ENCODE measurements around the gene PAQR3. TPM values are rescaled to one million over a fixed set of nuclear protein-coding genes. Genes with fewer than 3 reads are reported as not detected.

Gene PAQR3
- total RNA-seq, 2 donors from 2014 or later: 6.9 to 31.0 TPM

GRCh38 chr4:78904143-78904542 is 35.1 kb downstream of the PAQR3 start:
- intact Hi-C loops (cut with DNase I): no loop called here
- H3K4me1 ChIP-seq (replicated peaks): no peaks in the 10 kb centered on the region
- H3K36me3 ChIP-seq: no peaks in the 10 kb centered on the region
- TF ChIP-seq CTCF (IDR thresholded peaks at IDR 0.05) (no peak), POLR2AphosphoS5 (IDR thresholded peaks at IDR 0.05) (no peak), POLR2A (IDR thresholded peaks at IDR 0.05) (no peak)
- no peak overlapping the region for H3K4me3 ChIP-seq
- no peak for DNase-seq (ENCODE audit: low spot score)
- WGBS: 74% methylated on average over 1 of the region's 1 CpG
- no peaks in the 10 kb centered on the region for H3K27me3 ChIP-seq (replicated peaks; ENCODE audit: insufficient read depth)
- H3K27ac ChIP-seq: no peak overlapping the region
- H3K9me3 ChIP-seq: no peaks in the 10 kb centered on the region

GRCh38 chr4:78902298-78902697 is 36.9 kb downstream of the PAQR3 start:
- TF ChIP-seq POLR2A (IDR thresholded peaks at IDR 0.05) (no peak), POLR2AphosphoS5 (IDR thresholded peaks at IDR 0.05) (no peak), CTCF (IDR thresholded peaks at IDR 0.05) (no peak)
- no peaks in the 10 kb centered on the region for H3K27me3 ChIP-seq (replicated peaks; ENCODE audit: insufficient read depth)
- no peaks in the 10 kb centered on the region for H3K9me3 ChIP-seq
- no peak for DNase-seq (ENCODE audit: low spot score)
- H3K4me3 ChIP-seq: no peak overlapping the region
- intact Hi-C loops (cut with DNase I): no loop called here
- no peak overlapping the region for H3K27ac ChIP-seq
- no peaks in the 10 kb centered on the region for H3K4me1 ChIP-seq (replicated peaks)
- 86% methylated on average over 1 of the region's 1 CpG for WGBS
- H3K36me3 ChIP-seq: no peaks in the 10 kb centered on the region

- TF ChIP-seq POLR2AphosphoS5 (IDR thresholded peaks at IDR 0.05): no peak
- no peak for TF ChIP-seq CTCF (IDR thresholded peaks at IDR 0.05)
- no peak for TF ChIP-seq POLR2A (IDR thresholded peaks at IDR 0.05)
- 45% methylated on average over 2 of the region's 2 CpGs for WGBS
- H3K36me3 ChIP-seq: no peaks in the 10 kb centered on the region
- intact Hi-C loops (cut with DNase I): no loop called here
- no peak overlapping the region for H3K4me3 ChIP-seq
- H3K27ac ChIP-seq: no peak overlapping the region
- H3K9me3 ChIP-seq: no peaks in the 10 kb centered on the region
- H3K4me1 ChIP-seq (replicated peaks): no peaks in the 10 kb centered on the region
- no peak for DNase-seq (ENCODE audit: low spot score)
- H3K27me3 ChIP-seq (replicated peaks; ENCODE audit: insufficient read depth): no peaks in the 10 kb centered on the region
Measured at GRCh38 chr4:78901882-78902281, 37.4 kb downstream of the PAQR3 start.

GRCh38 chr4:78899302-78899701 is 39.9 kb downstream of the PAQR3 start:
- intact Hi-C loops (cut with DNase I): no loop called here
- no peaks in the 10 kb centered on the region for H3K9me3 ChIP-seq
- TF ChIP-seq CTCF (IDR thresholded peaks at IDR 0.05) (no peak), POLR2A (IDR thresholded peaks at IDR 0.05) (no peak), POLR2AphosphoS5 (IDR thresholded peaks at IDR 0.05) (no peak)
- no peak overlapping the region for H3K4me3 ChIP-seq
- H3K4me1 ChIP-seq (replicated peaks): no peaks in the 10 kb centered on the region
- H3K36me3 ChIP-seq: no peaks in the 10 kb centered on the region
- no peak overlapping the region for H3K27ac ChIP-seq
- H3K27me3 ChIP-seq (replicated peaks; ENCODE audit: insufficient read depth): no peaks in the 10 kb centered on the region
- DNase-seq (ENCODE audit: low spot score): no peak

DNA sequence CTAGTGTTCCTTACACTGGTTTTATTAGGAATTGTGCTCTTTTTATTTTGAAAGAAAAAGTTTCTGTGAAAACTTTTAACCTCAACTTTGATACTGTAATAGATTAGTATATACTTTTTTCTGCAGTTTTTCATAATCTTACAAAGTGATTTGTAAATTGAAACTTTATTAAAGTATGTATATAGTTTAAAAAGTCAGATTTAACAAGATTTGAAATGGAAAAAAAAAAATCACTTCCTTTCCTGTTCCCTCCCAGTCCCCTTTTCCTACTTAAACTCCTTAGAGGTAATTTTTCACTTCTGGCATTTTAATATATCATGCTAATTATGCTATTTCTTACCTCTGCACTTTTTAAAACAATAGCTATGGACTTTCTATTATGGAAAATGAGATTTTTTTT is 49.3 kb downstream of the PAQR3 start:
- intact Hi-C loops (cut with DNase I): no loop called here
- H3K4me3 ChIP-seq: no peak overlapping the region
- H3K27ac ChIP-seq: no peak overlapping the region
- no peak for TF ChIP-seq CTCF (IDR thresholded peaks at IDR 0.05)
- no peak for TF ChIP-seq POLR2AphosphoS5 (IDR thresholded peaks at IDR 0.05)
- TF ChIP-seq POLR2A (IDR thresholded peaks at IDR 0.05): no peak
- DNase-seq (ENCODE audit: low spot score): no peak
- no peaks in the 10 kb centered on the region for H3K4me1 ChIP-seq (replicated peaks)
- no peaks in the 10 kb centered on the region for H3K27me3 ChIP-seq (replicated peaks; ENCODE audit: insufficient read depth)
- no peaks in the 10 kb centered on the region for H3K9me3 ChIP-seq
- no peaks in the 10 kb centered on the region for H3K36me3 ChIP-seq

Data from prostate gland (tissue), 2 donors.